GM10266 (cell line): ENCODE results near the gene AKR1C2.
"Not testable (repeated sequence)": the region's sequence is repeated elsewhere in the genome, so short reads cannot be mapped to it uniquely, and the experiment has no call there.

Experiments used
- DNase-seq: peaks from one replicate; pipeline ENCODE4 v3.0.0; 2012; ENCODE audit errors: extremely low spot score
- TF ChIP-seq, protein P1 (sequence below): IDR thresholded peaks from 2 replicates; pipeline ENCODE4 v1.5.1; 2012; ENCODE audit warnings: mild to moderate bottlenecking, low read depth; ENCODE audit not compliant: control insufficient read depth, insufficient read depth; ENCODE audit errors: missing control alignments

AKR1C2 gene

GRCh38 chr10:5003127-5004029, at the start of gene AKR1C2:
Gene AKR1C2 (minus strand): TSS chr10:5003857. CDS start chr10:5003835, 22 bp downstream.
- not testable (repeated sequence) for DNase-seq

- not testable (repeated sequence) for DNase-seq
Observed at GRCh38 chr10:5052951-5053500, 49.4 kb upstream of the AKR1C2 start.

DNA sequence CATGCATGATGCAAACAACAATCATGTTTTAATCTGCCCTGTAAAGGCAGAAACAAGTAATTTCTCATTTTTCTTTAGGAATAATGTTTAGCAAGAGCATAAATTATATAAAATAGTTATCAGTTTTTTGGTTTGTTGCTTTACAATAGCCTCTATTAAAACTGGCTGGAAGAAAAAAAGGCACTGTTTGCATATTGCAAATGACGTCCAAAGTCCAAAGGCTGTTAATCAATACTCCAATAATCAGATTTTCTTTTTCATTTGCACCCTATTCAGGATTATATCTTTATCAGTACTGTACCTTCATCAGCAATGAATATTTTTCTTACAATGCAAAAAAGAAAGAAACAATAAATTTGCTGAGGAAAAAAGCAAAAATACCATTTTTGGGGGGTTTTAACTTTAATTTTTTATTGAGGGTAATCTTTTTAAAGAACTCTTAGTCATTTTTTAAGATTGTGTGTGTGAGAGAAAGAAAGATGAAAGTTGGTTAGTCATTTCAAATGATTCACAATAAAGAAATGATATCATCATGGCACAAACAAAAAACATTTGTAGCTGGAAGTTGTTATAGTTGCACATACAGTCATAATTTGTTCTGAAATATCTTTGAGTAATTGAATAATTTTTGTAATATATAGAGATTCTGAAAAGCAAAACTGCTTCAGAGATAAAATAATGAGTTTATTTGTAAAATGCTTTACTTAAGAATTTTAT, 44.4 kb upstream of the AKR1C2 start:
- no peak for DNase-seq
- TF ChIP-seq, protein P1, sequence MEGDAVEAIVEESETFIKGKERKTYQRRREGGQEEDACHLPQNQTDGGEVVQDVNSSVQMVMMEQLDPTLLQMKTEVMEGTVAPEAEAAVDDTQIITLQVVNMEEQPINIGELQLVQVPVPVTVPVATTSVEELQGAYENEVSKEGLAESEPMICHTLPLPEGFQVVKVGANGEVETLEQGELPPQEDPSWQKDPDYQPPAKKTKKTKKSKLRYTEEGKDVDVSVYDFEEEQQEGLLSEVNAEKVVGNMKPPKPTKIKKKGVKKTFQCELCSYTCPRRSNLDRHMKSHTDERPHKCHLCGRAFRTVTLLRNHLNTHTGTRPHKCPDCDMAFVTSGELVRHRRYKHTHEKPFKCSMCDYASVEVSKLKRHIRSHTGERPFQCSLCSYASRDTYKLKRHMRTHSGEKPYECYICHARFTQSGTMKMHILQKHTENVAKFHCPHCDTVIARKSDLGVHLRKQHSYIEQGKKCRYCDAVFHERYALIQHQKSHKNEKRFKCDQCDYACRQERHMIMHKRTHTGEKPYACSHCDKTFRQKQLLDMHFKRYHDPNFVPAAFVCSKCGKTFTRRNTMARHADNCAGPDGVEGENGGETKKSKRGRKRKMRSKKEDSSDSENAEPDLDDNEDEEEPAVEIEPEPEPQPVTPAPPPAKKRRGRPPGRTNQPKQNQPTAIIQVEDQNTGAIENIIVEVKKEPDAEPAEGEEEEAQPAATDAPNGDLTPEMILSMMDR = no peak

DNA sequence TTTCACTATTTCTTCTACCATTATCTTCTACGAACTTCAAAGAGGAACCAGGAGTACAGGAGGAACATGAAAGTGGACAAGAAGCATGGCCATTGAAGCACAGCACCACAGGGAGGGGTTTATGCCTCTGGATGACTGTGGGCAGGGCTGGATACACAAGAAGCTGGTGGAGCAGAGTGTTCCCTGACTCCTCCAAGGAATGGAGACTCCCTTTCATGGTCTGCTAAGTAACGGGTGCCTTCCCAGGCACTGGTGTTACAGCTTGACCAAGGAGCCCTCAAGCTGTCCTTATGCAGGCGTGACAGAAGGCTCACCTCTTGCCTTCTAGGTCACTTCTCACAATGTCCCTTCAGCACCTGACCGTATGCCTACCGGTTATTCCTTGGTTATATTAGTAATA, 43.4 kb upstream of the AKR1C2 start:
- not testable (repeated sequence) for DNase-seq

DNA sequence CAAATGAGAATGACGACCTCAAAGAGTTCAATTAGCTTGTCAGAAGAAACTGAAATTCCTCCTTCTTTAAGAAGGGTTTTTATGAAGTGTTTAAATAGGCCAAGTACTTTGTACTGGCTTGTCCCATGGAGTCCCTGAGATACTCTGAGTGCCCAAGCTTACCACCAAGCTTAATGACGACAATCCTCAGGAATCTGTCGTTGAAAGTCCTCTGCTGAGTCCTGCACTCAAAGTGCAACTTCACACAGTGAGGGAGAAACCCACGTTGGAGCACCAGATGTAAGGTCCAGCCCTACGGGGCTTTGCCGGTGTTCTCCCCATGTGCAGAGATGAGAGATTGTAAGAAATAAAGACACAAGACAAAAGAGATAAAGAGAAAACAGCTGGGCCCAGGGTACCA, 42.8 kb upstream of the AKR1C2 start:
- DNase-seq = no peak

GRCh38 chr10:5045095-5045494, 41.4 kb upstream of the AKR1C2 start:
- TF ChIP-seq, protein P1 = no peak
- DNase-seq = no peak

More for the DNA sequence above, 42.8 kb upstream of the AKR1C2 start:
- TF ChIP-seq, protein P1 = no peak

GRCh38 chr10:5043716-5044115, 40.1 kb upstream of the AKR1C2 start:
- TF ChIP-seq, protein P1 = no peak
- DNase-seq = no peak

- TF ChIP-seq, protein P1 = no peak
- no peak for DNase-seq
Observed at GRCh38 chr10:5042922-5043321, 39.3 kb upstream of the AKR1C2 start.
